ENCODE results near the gene HMGCL.

HMGCL gene

GRCh38 chr1:23772854-23773242, 52.4 kb downstream of the HMGCL start:
- no peak for DNase-seq

- DNase-seq, result peak; percentile 62
These were observed 53.0 kb downstream of the HMGCL start for GRCh38 chr1:23772049-23772853.

- DNase-seq, result no peak
These were observed 56.5 kb downstream of the HMGCL start for GRCh38 chr1:23768733-23769132.

GRCh38 chr1:23763041-23763577, 62.1 kb downstream of the HMGCL start:
- DNase-seq, result no peak

GRCh38 chr1:23759277-23759676, 66.0 kb downstream of the HMGCL start:
- no peak for DNase-seq

GRCh38 chr1:23757812-23758211, 67.4 kb downstream of the HMGCL start:
- no peak for DNase-seq

GRCh38 chr1:23756676-23757075, 68.6 kb downstream of the HMGCL start:
- no peak for DNase-seq

- no peak for DNase-seq
These were observed 72.3 kb downstream of the HMGCL start for GRCh38 chr1:23752909-23753308.
